GM23338 (cell line): ENCODE results near the gene EGF. TPM values are rescaled to one million over a fixed set of nuclear protein-coding genes. Genes with fewer than 3 reads are reported as not detected.

Source experiments
- ATAC-seq: fragments of 200-7000 bp; cut with Tn5 transposase; 3 replicates; pipeline ENCODE4 v1.9.1; 2020
- DNase-seq: peaks from one replicate; pipeline ENCODE4 v3.0.0-alpha.2; 2015; ENCODE audit warnings: low spot score
- H2AFZ ChIP-seq: fragments of 200-600 bp; sonication (generic); 2 replicates; pipeline ENCODE4 v1.8.0; 2016; ENCODE audit warnings: antibody characterized with exemption, mild to moderate bottlenecking, moderate library complexity
- H3F3A ChIP-seq: fragments of 200-600 bp; sonication (generic); replicated peaks from 2 replicates; pipeline ENCODE4 v1.8.0; 2017; ENCODE audit warnings: antibody characterized with exemption, mixed run types, low read depth
- H3K27ac ChIP-seq: fragments of 200-600 bp; sonication (generic); 2 replicates; pipeline ENCODE4 v1.6.1; 2016; ENCODE audit warnings: low read depth
- H3K27me3 ChIP-seq: fragments of 200-600 bp; sonication (generic); 2 replicates; pipeline ENCODE4 v1.8.0; 2016; ENCODE audit warnings: mild to moderate bottlenecking, mixed run types, moderate library complexity; ENCODE audit not compliant: insufficient read depth
- H3K36me3 ChIP-seq: fragments of 200-600 bp; sonication (generic); 2 replicates; pipeline ENCODE4 v1.8.0; 2016; ENCODE audit warnings: mild to moderate bottlenecking; ENCODE audit not compliant: insufficient read depth
- H3K4me1 ChIP-seq: fragments of 200-600 bp; sonication (generic); 2 replicates; pipeline ENCODE4 v1.8.0; 2016; ENCODE audit warnings: mild to moderate bottlenecking, moderate library complexity; ENCODE audit not compliant: insufficient read depth
- H3K4me2 ChIP-seq: fragments of 200-600 bp; sonication (generic); 2 replicates; pipeline ENCODE4 v1.7.1; 2017; ENCODE audit warnings: mixed run types
- H3K4me3 ChIP-seq: fragments of 200-600 bp; sonication (generic); 2 replicates; pipeline ENCODE4 v1.6.1; 2016; ENCODE audit warnings: mixed run types
- H3K79me2 ChIP-seq: fragments of 200-600 bp; sonication (generic); replicated peaks from 2 replicates; pipeline ENCODE4 v1.8.0; 2017; ENCODE audit warnings: mild to moderate bottlenecking; ENCODE audit not compliant: insufficient read depth
- H3K9me2 ChIP-seq: fragments of 200-600 bp; sonication (generic); 2 replicates; pipeline ENCODE4 v1.8.0; 2017; ENCODE audit not compliant: insufficient read depth
- H4K20me1 ChIP-seq: fragments of 200-600 bp; sonication (generic); replicated peaks from 2 replicates; pipeline ENCODE4 v1.8.0; 2017; ENCODE audit warnings: mild to moderate bottlenecking; ENCODE audit not compliant: insufficient read depth
- H3K27ac Mint-ChIP-seq: 2 replicates; pipeline ENCODE4 v1.8.0; 2020; ENCODE audit warnings: inconsistent platforms, mild to moderate bottlenecking, moderate library complexity, mixed read lengths
- H3K27me3 Mint-ChIP-seq: 3 replicates; pipeline ENCODE4 v1.8.0; 2022; ENCODE audit warnings: low read depth, mild to moderate bottlenecking, moderate library complexity, mixed read lengths, inconsistent platforms; ENCODE audit not compliant: insufficient read depth, poor library complexity
- H3K36me3 Mint-ChIP-seq: 3 replicates; pipeline ENCODE4 v1.8.0; 2021; ENCODE audit warnings: low read depth, mild to moderate bottlenecking, inconsistent platforms, moderate library complexity, mixed read lengths
- H3K4me1 Mint-ChIP-seq: 3 replicates; pipeline ENCODE4 v1.8.0; 2020; ENCODE audit warnings: mild to moderate bottlenecking, inconsistent platforms, mixed read lengths
- H3K4me3 Mint-ChIP-seq: 3 replicates; pipeline ENCODE4 v1.8.0; 2021; ENCODE audit warnings: moderate library complexity, mild to moderate bottlenecking, inconsistent platforms, mixed read lengths
- H3K9me3 Mint-ChIP-seq: 3 replicates; pipeline ENCODE4 v1.8.0; 2020; ENCODE audit warnings: moderate library complexity, mild to moderate bottlenecking, inconsistent platforms, mixed read lengths
- CREB1 ChIP-seq: fragments of 250-450 bp; sonication (Bioruptor Pico); IDR thresholded peaks from 2 replicates; pipeline ENCODE4 v1.5.0; 2020; ENCODE audit warnings: low read depth, mild to moderate bottlenecking, moderate library complexity
- CTCF ChIP-seq, 2 experiments: fragments of 200-600 bp in 1 of 2; sonication (generic) in 1 of 2; conservative IDR thresholded peaks; 2 replicates each; pipeline versions ENCODE4 v1.5.1 to v1.6.1; 2016 to 2017; ENCODE audit warnings: antibody characterized with exemption in 2 of 2, low read depth in 2 of 2, mild to moderate bottlenecking in 2 of 2, moderate library complexity in 1 of 2
- EZH2phosphoT487 ChIP-seq: fragments of 200-600 bp; sonication (generic); IDR thresholded peaks from one replicate; pipeline ENCODE4 v1.8.1; 2018; ENCODE audit warnings: antibody characterized with exemption; ENCODE audit not compliant: unreplicated experiment
- JUNB ChIP-seq: IDR thresholded peaks from one replicate; pipeline ENCODE4 v1.6.1; 2016; ENCODE audit warnings: antibody characterized with exemption; ENCODE audit not compliant: unreplicated experiment
- NANOG ChIP-seq: IDR thresholded peaks from 2 replicates; pipeline ENCODE4 v1.6.1; 2016; ENCODE audit warnings: antibody characterized with exemption, borderline replicate concordance
- REST ChIP-seq: IDR thresholded peaks from one replicate; pipeline ENCODE4 v1.6.1; 2018; ENCODE audit warnings: antibody characterized with exemption; ENCODE audit not compliant: unreplicated experiment
- STAT1 ChIP-seq: IDR thresholded peaks from one replicate; pipeline ENCODE4 v1.6.1; 2016; ENCODE audit warnings: antibody characterized with exemption; ENCODE audit not compliant: unreplicated experiment
- ZNF114 ChIP-seq: fragments of 250-450 bp; sonication (Bioruptor Pico); IDR thresholded peaks from 2 replicates; pipeline ENCODE4 v1.5.0; 2020; ENCODE audit warnings: mild to moderate bottlenecking, moderate library complexity
- polyA plus RNA-seq: library from polyadenylated mRNA; unstranded; fragments of >200 nt; fragmentation: Nextera tagmentation; extraction: Ambion mirVana; gene quantifications from 2 replicates; pipeline ENCODE4 v1.2.1, GENCODE V29; 2016
- total RNA-seq: library from RNA; depleted of rRNA; stranded (reverse); fragments of >200 nt; shearing (Covaris generic); gene quantifications from 2 replicates; pipeline ENCODE4 v1.2.3, GENCODE V29; 2014
- TF ChIP-seq, protein P1 (sequence below): fragments of 250-450 bp; sonication (Bioruptor Pico); IDR thresholded peaks from 2 replicates; pipeline ENCODE4 v1.5.0; 2020; ENCODE audit warnings: mild to moderate bottlenecking, moderate library complexity

EGF gene
- total and polyA plus RNA-seq, 2 experiments from 2014 or later, result 1.4 to 3.0 TPM

- H3K4me1 Mint-ChIP-seq, result no peaks in the 10 kb centered on the region
- Histone ChIP-seq H3K36me3 (no peaks in the 10 kb centered on the region), H3F3A (no peaks in the 10 kb centered on the region), H3K79me2 (no peaks in the 10 kb centered on the region), H3K4me2 (no peak overlapping the region), H4K20me1 (no peaks in the 10 kb centered on the region), H3K27ac (no peak overlapping the region), H3K27me3 (no peaks in the 10 kb centered on the region), H3K9me2 (no peaks in the 10 kb centered on the region), H2AFZ (no peak overlapping the region), H3K4me3 (no peak overlapping the region), H3K4me1 (no peaks in the 10 kb centered on the region)
- H3K27ac Mint-ChIP-seq, result no peak overlapping the region
- no peak overlapping the region for H3K4me3 Mint-ChIP-seq
- H3K27me3 Mint-ChIP-seq, result peaks cover 6% of the 10 kb centered on the region
- DNase-seq (no peak), ATAC-seq (no peak)
- H3K36me3 Mint-ChIP-seq, result peaks cover 18% of the 10 kb centered on the region
- no peak for TF ChIP-seq STAT1
- no peak for TF ChIP-seq NANOG
- no peak for TF ChIP-seq ZNF114 (CRISPR knock-in tag)
- TF ChIP-seq EZH2phosphoT487, result no peak
- no peak for TF ChIP-seq JUNB
- no peak for TF ChIP-seq REST
- TF ChIP-seq CREB1 (CRISPR knock-in tag), result no peak
- H3K9me3 Mint-ChIP-seq, result peaks cover 30% of the 10 kb centered on the region
These were observed 10.0 kb upstream of the EGF start for GRCh38 chr4:109902559-109903251.

DNA sequence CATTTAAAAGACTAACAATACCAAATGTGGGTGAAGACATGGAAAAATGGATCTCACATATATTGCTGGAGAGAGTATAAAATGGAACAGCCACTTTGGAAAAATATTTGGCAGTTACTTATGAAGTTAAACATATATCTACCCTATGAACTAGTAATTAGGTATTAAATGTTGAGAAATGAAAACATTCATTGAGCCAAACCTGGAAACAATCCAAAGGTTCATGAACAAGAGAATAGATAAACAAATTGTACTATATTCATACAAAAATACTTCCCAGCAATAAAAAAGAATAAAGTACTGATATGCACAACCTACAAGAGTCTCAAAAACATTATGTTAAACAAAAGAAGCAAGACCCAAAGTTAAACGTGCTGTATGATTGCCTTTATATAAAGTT is 4.0 kb upstream of the EGF start:
- Mint-ChIP-seq H3K4me3 (no peak overlapping the region), H3K27ac (no peak overlapping the region), H3K36me3 (no peaks in the 10 kb centered on the region), H3K9me3 (no peaks in the 10 kb centered on the region), H3K27me3 (peaks cover 2% of the 10 kb centered on the region), H3K4me1 (peaks cover 17% of the 10 kb centered on the region)
- Histone ChIP-seq H3K4me1 (peaks cover 13% of the 10 kb centered on the region), H3K9me2 (no peaks in the 10 kb centered on the region), H3K36me3 (no peaks in the 10 kb centered on the region), H3K27me3 (no peaks in the 10 kb centered on the region), H4K20me1 (no peaks in the 10 kb centered on the region), H3K4me3 (no peak overlapping the region), H2AFZ (no peak overlapping the region), H3F3A (no peaks in the 10 kb centered on the region), H3K27ac (no peak overlapping the region), H3K4me2 (no peak overlapping the region), H3K79me2 (no peaks in the 10 kb centered on the region)
- DNase-seq (no peak), ATAC-seq (no peak)
- TF ChIP-seq CTCF (conservative IDR thresholded peaks at IDR 0.05; ENCODE audit: low read depth in 2 of 2) (no peak), JUNB (no peak)
- TF ChIP-seq, protein P1, sequence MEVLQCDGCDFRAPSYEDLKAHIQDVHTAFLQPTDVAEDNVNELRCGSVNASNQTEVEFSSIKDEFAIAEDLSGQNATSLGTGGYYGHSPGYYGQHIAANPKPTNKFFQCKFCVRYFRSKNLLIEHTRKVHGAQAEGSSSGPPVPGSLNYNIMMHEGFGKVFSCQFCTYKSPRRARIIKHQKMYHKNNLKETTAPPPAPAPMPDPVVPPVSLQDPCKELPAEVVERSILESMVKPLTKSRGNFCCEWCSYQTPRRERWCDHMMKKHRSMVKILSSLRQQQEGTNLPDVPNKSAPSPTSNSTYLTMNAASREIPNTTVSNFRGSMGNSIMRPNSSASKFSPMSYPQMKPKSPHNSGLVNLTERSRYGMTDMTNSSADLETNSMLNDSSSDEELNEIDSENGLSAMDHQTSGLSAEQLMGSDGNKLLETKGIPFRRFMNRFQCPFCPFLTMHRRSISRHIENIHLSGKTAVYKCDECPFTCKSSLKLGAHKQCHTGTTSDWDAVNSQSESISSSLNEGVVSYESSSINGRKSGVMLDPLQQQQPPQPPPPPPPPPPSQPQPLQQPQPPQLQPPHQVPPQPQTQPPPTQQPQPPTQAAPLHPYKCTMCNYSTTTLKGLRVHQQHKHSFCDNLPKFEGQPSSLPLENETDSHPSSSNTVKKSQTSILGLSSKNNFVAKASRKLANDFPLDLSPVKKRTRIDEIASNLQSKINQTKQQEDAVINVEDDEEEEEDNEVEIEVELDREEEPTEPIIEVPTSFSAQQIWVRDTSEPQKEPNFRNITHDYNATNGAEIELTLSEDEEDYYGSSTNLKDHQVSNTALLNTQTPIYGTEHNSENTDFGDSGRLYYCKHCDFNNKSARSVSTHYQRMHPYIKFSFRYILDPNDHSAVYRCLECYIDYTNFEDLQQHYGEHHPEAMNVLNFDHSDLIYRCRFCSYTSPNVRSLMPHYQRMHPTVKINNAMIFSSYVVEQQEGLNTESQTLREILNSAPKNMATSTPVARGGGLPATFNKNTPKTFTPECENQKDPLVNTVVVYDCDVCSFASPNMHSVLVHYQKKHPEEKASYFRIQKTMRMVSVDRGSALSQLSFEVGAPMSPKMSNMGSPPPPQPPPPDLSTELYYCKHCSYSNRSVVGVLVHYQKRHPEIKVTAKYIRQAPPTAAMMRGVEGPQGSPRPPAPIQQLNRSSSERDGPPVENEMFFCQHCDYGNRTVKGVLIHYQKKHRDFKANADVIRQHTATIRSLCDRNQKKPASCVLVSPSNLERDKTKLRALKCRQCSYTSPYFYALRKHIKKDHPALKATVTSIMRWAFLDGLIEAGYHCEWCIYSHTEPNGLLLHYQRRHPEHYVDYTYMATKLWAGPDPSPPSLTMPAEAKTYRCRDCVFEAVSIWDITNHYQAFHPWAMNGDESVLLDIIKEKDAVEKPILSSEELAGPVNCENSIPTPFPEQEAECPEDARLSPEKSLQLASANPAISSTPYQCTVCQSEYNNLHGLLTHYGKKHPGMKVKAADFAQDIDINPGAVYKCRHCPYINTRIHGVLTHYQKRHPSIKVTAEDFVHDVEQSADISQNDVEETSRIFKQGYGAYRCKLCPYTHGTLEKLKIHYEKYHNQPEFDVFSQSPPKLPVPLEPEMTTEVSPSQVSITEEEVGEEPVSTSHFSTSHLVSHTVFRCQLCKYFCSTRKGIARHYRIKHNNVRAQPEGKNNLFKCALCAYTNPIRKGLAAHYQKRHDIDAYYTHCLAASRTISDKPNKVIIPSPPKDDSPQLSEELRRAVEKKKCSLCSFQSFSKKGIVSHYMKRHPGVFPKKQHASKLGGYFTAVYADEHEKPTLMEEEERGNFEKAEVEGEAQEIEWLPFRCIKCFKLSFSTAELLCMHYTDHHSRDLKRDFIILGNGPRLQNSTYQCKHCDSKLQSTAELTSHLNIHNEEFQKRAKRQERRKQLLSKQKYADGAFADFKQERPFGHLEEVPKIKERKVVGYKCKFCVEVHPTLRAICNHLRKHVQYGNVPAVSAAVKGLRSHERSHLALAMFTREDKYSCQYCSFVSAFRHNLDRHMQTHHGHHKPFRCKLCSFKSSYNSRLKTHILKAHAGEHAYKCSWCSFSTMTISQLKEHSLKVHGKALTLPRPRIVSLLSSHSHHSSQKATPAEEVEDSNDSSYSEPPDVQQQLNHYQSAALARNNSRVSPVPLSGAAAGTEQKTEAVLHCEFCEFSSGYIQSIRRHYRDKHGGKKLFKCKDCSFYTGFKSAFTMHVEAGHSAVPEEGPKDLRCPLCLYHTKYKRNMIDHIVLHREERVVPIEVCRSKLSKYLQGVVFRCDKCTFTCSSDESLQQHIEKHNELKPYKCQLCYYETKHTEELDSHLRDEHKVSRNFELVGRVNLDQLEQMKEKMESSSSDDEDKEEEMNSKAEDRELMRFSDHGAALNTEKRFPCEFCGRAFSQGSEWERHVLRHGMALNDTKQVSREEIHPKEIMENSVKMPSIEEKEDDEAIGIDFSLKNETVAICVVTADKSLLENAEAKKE, result no peak
